ENCODE data around the gene EYS.

EYS gene

DNA sequence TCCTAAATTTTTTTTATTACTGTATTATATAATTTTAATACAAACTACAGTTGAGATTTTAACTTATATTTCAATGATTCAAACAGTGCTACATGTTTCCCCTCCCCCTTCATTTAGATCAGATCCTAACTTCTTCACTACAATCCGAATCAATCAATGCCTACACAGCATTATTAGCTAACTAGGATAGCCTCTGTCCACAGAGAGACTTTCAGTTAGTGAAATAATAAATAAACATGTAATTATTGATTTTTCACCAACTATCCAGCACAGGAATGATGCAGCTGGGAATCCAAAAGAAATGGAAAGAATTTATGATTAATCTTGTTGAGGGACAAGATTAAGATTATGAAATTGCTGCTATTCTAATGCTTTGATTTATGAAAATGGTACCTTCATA is 1907.7 kb downstream of the EYS start:
- Histone ChIP-seq H3K9me3 (ENCODE audit: control insufficient read depth in 2 of 2, low read length in 2 of 2) (no peaks in the 10 kb centered on the region), H3K4me1 (ENCODE audit: control insufficient read depth in 2 of 2, insufficient read depth in 2 of 2, low read length in 2 of 2) (no peaks in the 10 kb centered on the region), H3K4me3 (ENCODE audit: low read length in 2 of 2) (no peak overlapping the region), H3K27me3 (ENCODE audit: control insufficient read depth in 2 of 2, insufficient read depth in 2 of 2, low read length in 2 of 2) (no peaks in the 10 kb centered on the region), H3K27ac (ENCODE audit: low read depth in 2 of 2, low read length in 2 of 2) (no peak overlapping the region), H3K36me3 (ENCODE audit: control insufficient read depth in 2 of 2, insufficient read depth in 2 of 2, low read length in 2 of 2) (no peaks in the 10 kb centered on the region), H3K9ac (ENCODE audit: low read depth in 1 of 2, low read length in 2 of 2) (no peak overlapping the region)

DNA sequence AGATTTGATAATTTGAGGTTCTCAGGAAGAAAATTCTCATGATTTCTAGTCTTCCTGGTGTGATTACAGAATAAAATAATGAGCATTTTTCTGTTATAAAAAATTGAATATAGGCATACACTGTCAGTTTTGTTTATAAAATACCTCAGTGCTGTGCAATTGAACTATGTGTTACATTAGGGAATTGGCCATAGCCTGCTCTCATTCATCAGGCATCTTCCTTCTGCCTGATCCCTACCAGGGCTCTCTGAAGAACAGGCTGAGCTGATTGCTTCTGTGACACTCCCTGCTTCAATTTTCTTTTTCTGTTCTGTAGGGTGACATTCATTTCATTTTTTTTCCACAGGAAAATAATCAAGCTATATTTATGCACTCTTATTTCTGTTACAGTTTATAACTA is 1908.6 kb downstream of the EYS start:
- Histone ChIP-seq H3K27me3 (ENCODE audit: control insufficient read depth in 2 of 2, insufficient read depth in 2 of 2, low read length in 2 of 2) (no peaks in the 10 kb centered on the region), H3K27ac (ENCODE audit: low read depth in 2 of 2, low read length in 2 of 2) (no peak overlapping the region), H3K36me3 (ENCODE audit: control insufficient read depth in 2 of 2, insufficient read depth in 2 of 2, low read length in 2 of 2) (no peaks in the 10 kb centered on the region), H3K4me3 (ENCODE audit: low read length in 2 of 2) (no peak overlapping the region), H3K9me3 (ENCODE audit: control insufficient read depth in 2 of 2, low read length in 2 of 2) (no peaks in the 10 kb centered on the region), H3K4me1 (ENCODE audit: control insufficient read depth in 2 of 2, insufficient read depth in 2 of 2, low read length in 2 of 2) (no peaks in the 10 kb centered on the region), H3K9ac (ENCODE audit: low read depth in 1 of 2, low read length in 2 of 2) (no peak overlapping the region)

DNA sequence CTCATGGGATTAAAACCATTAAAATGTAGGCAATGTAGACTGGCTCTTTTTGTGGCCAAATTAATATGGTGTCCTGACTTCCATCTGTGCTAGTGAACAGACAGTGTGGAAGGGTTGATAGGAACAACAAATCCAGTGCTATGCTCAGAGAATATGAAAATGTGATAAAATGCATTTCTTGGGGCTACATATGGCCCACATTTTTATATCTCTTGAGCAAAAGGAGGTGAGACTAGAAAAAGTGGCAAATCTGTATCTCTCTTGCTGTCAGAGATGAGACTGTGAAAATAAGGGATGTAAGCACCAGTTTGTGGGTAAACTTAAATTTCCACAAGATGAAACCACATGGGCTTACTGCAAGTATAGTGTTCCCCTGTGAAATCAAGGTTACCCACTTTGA is 1909.3 kb downstream of the EYS start:
- Histone ChIP-seq H3K4me3 (ENCODE audit: low read length in 2 of 2) (no peak overlapping the region), H3K36me3 (ENCODE audit: control insufficient read depth in 2 of 2, insufficient read depth in 2 of 2, low read length in 2 of 2) (no peaks in the 10 kb centered on the region), H3K9me3 (ENCODE audit: control insufficient read depth in 2 of 2, low read length in 2 of 2) (no peaks in the 10 kb centered on the region)

DNA sequence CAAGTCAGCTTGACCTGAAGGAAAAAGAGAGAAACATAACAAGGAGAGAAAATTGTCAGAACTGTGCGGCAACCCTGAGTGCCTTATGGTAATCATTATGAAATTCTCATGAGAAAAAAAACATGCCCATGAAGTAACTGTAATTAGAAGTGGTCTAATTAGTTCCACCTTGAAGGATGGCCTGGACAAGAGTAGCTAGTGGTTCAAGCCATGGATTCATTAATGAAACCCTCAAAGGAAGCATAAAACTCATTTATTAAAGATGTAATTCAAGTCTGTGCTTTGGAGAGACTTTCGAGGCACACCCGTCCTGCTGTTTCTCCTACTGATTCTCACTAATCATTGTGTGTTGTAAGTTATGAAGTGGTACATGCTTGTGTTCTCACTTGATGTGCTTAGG is 1911.2 kb downstream of the EYS start:
- Histone ChIP-seq H3K27me3 (ENCODE audit: control insufficient read depth in 2 of 2, insufficient read depth in 2 of 2, low read length in 2 of 2) (no peaks in the 10 kb centered on the region), H3K9ac (ENCODE audit: low read depth in 1 of 2, low read length in 2 of 2) (no peak overlapping the region), H3K9me3 (ENCODE audit: control insufficient read depth in 2 of 2, low read length in 2 of 2) (no peaks in the 10 kb centered on the region), H3K27ac (ENCODE audit: low read depth in 2 of 2, low read length in 2 of 2) (no peak overlapping the region), H3K4me3 (ENCODE audit: low read length in 2 of 2) (no peak overlapping the region), H3K4me1 (ENCODE audit: control insufficient read depth in 2 of 2, insufficient read depth in 2 of 2, low read length in 2 of 2) (no peaks in the 10 kb centered on the region), H3K36me3 (ENCODE audit: control insufficient read depth in 2 of 2, insufficient read depth in 2 of 2, low read length in 2 of 2) (no peaks in the 10 kb centered on the region)

More for the DNA sequence above, 1909.3 kb downstream of the EYS start:
- Histone ChIP-seq H3K9ac (ENCODE audit: low read depth in 1 of 2, low read length in 2 of 2) (no peak overlapping the region), H3K27me3 (ENCODE audit: control insufficient read depth in 2 of 2, insufficient read depth in 2 of 2, low read length in 2 of 2) (no peaks in the 10 kb centered on the region), H3K27ac (ENCODE audit: low read depth in 2 of 2, low read length in 2 of 2) (no peak overlapping the region), H3K4me1 (ENCODE audit: control insufficient read depth in 2 of 2, insufficient read depth in 2 of 2, low read length in 2 of 2) (no peaks in the 10 kb centered on the region)

DNA sequence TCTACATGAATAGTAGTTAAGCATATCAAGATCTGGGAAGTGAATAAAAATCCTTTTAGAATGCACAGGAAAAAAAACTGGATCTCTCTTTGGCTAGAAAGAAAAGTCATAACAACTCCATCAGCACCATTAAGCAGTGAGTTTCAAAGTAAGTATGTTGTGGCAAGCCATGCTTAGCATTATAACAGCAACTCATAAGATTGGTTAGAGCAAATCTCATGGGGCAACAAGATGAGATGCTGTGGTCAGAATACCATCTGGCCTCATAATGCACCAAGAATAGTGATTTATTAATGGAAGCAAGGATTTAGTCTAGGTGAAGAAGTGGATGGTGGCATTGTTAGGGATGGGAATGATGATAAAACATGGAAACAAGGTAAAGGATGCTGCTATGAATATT is 1912.0 kb downstream of the EYS start:
- Histone ChIP-seq H3K9ac (ENCODE audit: low read depth in 1 of 2, low read length in 2 of 2) (no peak overlapping the region), H3K27me3 (ENCODE audit: control insufficient read depth in 2 of 2, insufficient read depth in 2 of 2, low read length in 2 of 2) (no peaks in the 10 kb centered on the region), H3K36me3 (ENCODE audit: control insufficient read depth in 2 of 2, insufficient read depth in 2 of 2, low read length in 2 of 2) (no peaks in the 10 kb centered on the region), H3K27ac (ENCODE audit: low read depth in 2 of 2, low read length in 2 of 2) (no peak overlapping the region), H3K9me3 (ENCODE audit: control insufficient read depth in 2 of 2, low read length in 2 of 2) (no peaks in the 10 kb centered on the region), H3K4me3 (ENCODE audit: low read length in 2 of 2) (no peak overlapping the region), H3K4me1 (ENCODE audit: control insufficient read depth in 2 of 2, insufficient read depth in 2 of 2, low read length in 2 of 2) (no peaks in the 10 kb centered on the region)

DNA sequence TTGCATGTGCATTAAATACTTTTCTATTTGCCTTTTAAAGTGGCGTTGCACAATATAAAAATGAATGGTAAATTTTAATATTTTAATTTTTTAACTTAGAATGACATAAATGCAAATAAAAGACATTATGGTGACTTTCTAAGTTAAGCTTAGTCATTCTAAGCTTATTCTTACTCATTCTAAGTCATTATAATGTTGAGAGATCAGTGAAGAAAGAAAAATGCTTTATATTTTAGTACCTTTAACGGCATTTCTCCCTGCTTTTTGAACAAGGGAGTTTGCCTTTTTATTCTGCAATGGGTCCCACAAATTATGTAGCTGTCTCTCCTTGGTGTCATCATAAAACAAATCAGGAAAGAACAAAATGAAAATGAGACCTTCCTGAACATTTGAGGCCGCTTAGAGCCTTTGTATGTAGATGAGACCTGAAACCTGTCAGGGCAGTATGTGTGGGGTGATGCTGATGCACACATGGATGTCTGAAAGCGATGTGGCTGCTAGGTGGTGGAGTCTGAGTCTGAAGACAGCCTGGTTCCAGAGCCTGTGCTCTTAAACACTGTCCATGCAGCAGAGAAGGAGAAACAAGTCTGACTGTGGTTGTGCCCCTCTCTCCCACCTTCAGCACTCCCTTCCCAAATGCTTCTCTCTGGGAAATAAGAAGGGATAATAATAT is 1913.4 kb downstream of the EYS start:
- no peaks in the 10 kb centered on the region for H3K36me3 ChIP-seq (ENCODE audit: control insufficient read depth in 2 of 2, insufficient read depth in 2 of 2, low read length in 2 of 2)
- no peak overlapping the region for H3K27ac ChIP-seq (ENCODE audit: low read depth in 2 of 2, low read length in 2 of 2)
- no peaks in the 10 kb centered on the region for H3K9me3 ChIP-seq (ENCODE audit: control insufficient read depth in 2 of 2, low read length in 2 of 2)
- no peak overlapping the region for H3K4me3 ChIP-seq (ENCODE audit: low read length in 2 of 2)
- H3K4me1 ChIP-seq (ENCODE audit: control insufficient read depth in 2 of 2, insufficient read depth in 2 of 2, low read length in 2 of 2) = no peaks in the 10 kb centered on the region
- H3K27me3 ChIP-seq (ENCODE audit: control insufficient read depth in 2 of 2, insufficient read depth in 2 of 2, low read length in 2 of 2) = no peaks in the 10 kb centered on the region
- H3K9ac ChIP-seq (ENCODE audit: low read depth in 1 of 2, low read length in 2 of 2) = no peak overlapping the region

DNA sequence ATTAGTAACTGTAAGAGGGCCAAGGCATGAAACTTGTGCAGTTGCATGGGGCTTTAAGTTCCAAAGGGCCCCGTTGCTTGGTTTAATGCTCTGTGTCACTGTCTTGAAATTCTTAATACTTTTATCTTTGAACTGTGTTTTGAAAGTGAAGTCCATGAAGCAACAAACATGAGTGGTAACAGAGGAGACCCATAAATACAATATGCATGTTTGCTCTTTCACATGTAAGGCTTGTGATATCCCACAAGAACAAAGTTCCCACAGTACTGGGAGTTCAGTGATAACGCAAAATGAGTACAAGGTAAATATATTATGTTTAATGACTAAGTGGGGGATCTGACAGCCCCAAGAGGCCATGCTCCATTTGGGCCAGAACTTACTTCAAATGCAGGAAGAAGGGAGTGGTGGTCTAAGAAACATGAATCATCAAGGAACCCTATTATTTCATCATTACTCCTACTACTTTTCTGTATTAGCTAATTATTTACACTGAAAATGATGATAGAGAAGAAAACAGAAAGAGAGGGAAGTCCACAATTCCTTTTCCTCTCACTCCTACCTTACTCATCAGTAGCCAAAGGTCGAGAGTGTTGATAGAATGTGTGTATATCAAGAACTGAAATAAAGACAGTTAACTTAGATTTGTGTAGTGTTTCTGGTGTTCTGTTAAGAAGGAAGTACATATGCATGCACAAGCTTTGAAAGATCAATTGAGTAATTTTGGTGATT is 1914.1 kb downstream of the EYS start:
- Histone ChIP-seq H3K27me3 (ENCODE audit: control insufficient read depth in 2 of 2, insufficient read depth in 2 of 2, low read length in 2 of 2) (no peaks in the 10 kb centered on the region), H3K9ac (ENCODE audit: low read depth in 1 of 2, low read length in 2 of 2) (no peak overlapping the region), H3K9me3 (ENCODE audit: control insufficient read depth in 2 of 2, low read length in 2 of 2) (no peaks in the 10 kb centered on the region), H3K4me3 (ENCODE audit: low read length in 2 of 2) (no peak overlapping the region), H3K4me1 (ENCODE audit: control insufficient read depth in 2 of 2, insufficient read depth in 2 of 2, low read length in 2 of 2) (no peaks in the 10 kb centered on the region), H3K27ac (ENCODE audit: low read depth in 2 of 2, low read length in 2 of 2) (no peak overlapping the region), H3K36me3 (ENCODE audit: control insufficient read depth in 2 of 2, insufficient read depth in 2 of 2, low read length in 2 of 2) (no peaks in the 10 kb centered on the region)

DNA sequence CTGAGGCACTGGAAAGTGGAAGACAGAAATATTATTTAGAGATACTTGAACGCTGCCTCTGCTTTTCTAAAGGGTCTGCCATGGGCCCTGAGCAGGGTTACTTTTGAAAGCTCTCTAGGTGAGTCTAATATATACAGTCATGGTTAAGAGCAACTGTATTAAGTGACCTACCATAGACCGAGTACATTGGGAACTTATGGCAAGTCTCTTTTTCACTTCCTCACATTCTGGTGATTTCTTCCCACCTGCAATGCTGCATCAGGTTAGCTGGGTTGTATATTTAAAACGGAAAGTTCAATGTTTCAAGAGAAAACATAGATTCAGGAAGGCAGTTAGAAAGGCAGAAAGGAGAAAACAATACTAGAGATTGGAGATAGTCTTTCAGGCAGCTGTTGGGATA is 1916.7 kb downstream of the EYS start:
- Histone ChIP-seq H3K4me1 (ENCODE audit: control insufficient read depth in 2 of 2, insufficient read depth in 2 of 2, low read length in 2 of 2) (no peaks in the 10 kb centered on the region), H3K27me3 (ENCODE audit: control insufficient read depth in 2 of 2, insufficient read depth in 2 of 2, low read length in 2 of 2) (no peaks in the 10 kb centered on the region), H3K36me3 (ENCODE audit: control insufficient read depth in 2 of 2, insufficient read depth in 2 of 2, low read length in 2 of 2) (no peaks in the 10 kb centered on the region), H3K9me3 (ENCODE audit: control insufficient read depth in 2 of 2, low read length in 2 of 2) (no peaks in the 10 kb centered on the region), H3K27ac (ENCODE audit: low read depth in 2 of 2, low read length in 2 of 2) (no peak overlapping the region), H3K9ac (ENCODE audit: low read depth in 1 of 2, low read length in 2 of 2) (no peak overlapping the region), H3K4me3 (ENCODE audit: low read length in 2 of 2) (no peak overlapping the region)

DNA sequence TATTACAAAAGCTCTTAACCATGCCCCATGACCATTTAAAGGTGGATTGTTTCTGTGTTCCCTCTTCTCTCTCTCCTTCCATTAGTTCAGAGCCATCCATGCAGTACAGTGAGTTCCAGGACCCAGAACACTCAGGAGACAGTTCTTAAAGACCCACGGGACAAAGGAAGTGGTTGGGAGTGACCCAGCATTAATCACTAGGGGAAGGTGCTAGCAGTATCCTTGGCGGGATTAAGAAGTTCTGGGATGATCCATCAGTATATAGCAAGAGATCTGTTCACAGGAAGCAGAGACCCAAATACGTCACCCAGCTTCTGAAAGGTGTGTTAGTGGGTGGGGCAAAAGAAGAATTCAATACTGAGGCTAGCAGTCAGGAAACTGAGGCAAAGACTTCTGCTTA is 1917.3 kb downstream of the EYS start:
- no peak overlapping the region for H3K4me3 ChIP-seq (ENCODE audit: low read length in 2 of 2)
- no peaks in the 10 kb centered on the region for H3K9me3 ChIP-seq (ENCODE audit: control insufficient read depth in 2 of 2, low read length in 2 of 2)
- no peak overlapping the region for H3K9ac ChIP-seq (ENCODE audit: low read depth in 1 of 2, low read length in 2 of 2)
- no peaks in the 10 kb centered on the region for H3K36me3 ChIP-seq (ENCODE audit: control insufficient read depth in 2 of 2, insufficient read depth in 2 of 2, low read length in 2 of 2)
- no peaks in the 10 kb centered on the region for H3K4me1 ChIP-seq (ENCODE audit: control insufficient read depth in 2 of 2, insufficient read depth in 2 of 2, low read length in 2 of 2)
- no peak overlapping the region for H3K27ac ChIP-seq (ENCODE audit: low read depth in 2 of 2, low read length in 2 of 2)
- H3K27me3 ChIP-seq (ENCODE audit: control insufficient read depth in 2 of 2, insufficient read depth in 2 of 2, low read length in 2 of 2) = no peaks in the 10 kb centered on the region

DNA sequence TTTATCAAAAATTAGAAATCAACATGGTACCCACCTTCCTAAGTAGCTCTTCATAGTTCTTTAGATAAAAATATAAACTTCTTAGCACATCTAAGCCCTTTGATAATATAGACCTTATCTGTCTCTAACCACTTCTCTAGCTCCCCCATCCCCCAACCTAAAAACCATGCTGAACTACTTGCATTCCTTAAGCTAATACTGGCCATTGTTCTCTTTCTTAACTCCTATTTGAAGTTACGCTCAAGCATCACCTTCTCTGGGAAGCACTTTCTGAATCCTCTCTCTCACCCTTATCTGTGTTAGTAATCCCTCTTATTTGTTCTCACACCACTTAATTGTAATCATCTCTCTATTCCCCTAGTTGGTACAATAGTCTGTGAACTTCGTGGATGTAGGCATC is 1918.5 kb downstream of the EYS start:
- Histone ChIP-seq H3K27ac (ENCODE audit: low read depth in 2 of 2, low read length in 2 of 2) (no peak overlapping the region), H3K9me3 (ENCODE audit: control insufficient read depth in 2 of 2, low read length in 2 of 2) (no peaks in the 10 kb centered on the region), H3K4me1 (ENCODE audit: control insufficient read depth in 2 of 2, insufficient read depth in 2 of 2, low read length in 2 of 2) (no peaks in the 10 kb centered on the region), H3K27me3 (ENCODE audit: control insufficient read depth in 2 of 2, insufficient read depth in 2 of 2, low read length in 2 of 2) (no peaks in the 10 kb centered on the region), H3K9ac (ENCODE audit: low read depth in 1 of 2, low read length in 2 of 2) (no peak overlapping the region), H3K36me3 (ENCODE audit: control insufficient read depth in 2 of 2, insufficient read depth in 2 of 2, low read length in 2 of 2) (no peaks in the 10 kb centered on the region), H3K4me3 (ENCODE audit: low read length in 2 of 2) (no peak overlapping the region)
